NAMALWA (cell line): ENCODE results near the gene MRGPRF.
"Not testable (repeated sequence)": the region's sequence is repeated elsewhere in the genome, so short reads cannot be mapped to it uniquely, and the experiment has no call there.

ENCODE experiments used
- DNase-seq: peaks from one replicate; pipeline ENCODE4 v3.0.0-alpha.2; 2015; ENCODE audit warnings: low spot score

The MRGPRF gene

DNA sequence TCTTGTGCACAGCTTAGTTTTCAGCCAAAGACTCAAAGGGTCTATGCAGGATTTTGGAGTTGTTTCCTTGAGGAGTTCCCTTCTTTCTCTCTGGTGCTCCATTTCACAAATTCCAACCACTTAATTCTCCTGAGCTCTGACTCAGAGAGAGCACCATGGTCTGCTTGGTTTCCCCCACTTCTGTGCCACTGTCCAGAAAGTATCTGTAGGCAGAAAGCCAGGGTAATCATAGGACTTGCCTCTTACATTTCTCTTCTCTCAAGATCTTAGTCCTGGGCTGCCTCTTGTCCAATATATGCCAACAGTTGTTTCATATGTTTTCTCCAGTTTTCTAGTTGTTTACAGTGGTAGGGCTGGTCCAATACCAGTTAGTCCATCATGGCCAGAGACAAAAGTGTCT, 25.8 kb downstream of the MRGPRF start:
- DNase-seq: no peak

DNA sequence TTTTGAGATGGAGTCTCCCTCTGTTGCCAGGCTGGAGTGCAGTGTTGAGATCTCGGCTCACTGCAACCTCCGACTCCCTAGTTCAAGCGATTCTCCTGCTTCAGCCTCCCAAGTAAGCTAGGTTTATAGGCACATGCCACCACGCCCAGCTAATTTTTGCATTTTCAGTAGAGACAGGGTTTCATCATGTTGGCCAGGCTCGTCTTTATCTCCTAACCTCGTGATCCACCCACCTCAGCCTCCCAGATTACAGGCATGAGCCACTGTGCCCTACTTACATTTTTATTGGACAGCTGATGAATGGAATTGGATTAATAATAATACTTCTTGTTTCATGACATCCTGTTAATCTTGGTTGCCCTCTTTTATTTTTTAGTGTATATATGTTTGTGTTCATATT, 29.2 kb downstream of the MRGPRF start:
- no peak for DNase-seq

DNA sequence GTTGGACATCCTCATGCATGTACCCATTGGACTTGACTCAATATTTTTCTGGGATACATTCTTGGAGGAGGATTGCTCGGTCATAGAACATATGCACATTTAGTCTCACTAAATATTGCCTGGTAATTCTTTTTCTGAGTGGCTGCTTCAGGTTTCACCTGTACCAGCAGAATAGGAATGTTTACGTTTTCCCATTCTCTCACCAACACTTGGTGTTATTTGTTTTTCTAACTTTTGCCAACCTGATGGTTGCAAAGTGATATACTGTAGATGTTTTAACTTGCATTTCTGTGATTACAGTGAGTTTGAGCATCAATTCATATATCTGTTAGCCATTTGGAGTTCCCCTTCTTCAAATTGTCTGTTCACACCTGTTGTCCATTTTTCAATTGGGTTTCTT, 30.9 kb downstream of the MRGPRF start:
- no peak for DNase-seq

DNA sequence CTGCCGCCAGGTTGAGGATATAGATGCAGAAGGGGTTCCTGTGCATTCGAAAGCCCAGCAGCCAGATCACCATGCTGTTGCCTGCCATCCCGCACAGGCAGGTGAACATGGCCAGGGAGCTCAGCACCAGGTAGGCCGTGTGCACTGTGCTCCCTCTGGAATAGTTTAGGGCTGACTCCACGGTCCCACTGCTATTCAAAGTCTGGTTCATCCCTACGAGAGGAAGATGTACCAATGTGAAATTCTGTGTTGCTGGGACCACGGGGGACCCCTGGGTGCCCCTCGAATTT, 32.3 kb downstream of the MRGPRF start, which contains the start of gene MRGPRD:
MRGPRD (minus strand) TSS at position 211 of the 290 bp plus-strand sequence; CDS start at position 211, 0 bp downstream.
- DNase-seq: no peak

DNA sequence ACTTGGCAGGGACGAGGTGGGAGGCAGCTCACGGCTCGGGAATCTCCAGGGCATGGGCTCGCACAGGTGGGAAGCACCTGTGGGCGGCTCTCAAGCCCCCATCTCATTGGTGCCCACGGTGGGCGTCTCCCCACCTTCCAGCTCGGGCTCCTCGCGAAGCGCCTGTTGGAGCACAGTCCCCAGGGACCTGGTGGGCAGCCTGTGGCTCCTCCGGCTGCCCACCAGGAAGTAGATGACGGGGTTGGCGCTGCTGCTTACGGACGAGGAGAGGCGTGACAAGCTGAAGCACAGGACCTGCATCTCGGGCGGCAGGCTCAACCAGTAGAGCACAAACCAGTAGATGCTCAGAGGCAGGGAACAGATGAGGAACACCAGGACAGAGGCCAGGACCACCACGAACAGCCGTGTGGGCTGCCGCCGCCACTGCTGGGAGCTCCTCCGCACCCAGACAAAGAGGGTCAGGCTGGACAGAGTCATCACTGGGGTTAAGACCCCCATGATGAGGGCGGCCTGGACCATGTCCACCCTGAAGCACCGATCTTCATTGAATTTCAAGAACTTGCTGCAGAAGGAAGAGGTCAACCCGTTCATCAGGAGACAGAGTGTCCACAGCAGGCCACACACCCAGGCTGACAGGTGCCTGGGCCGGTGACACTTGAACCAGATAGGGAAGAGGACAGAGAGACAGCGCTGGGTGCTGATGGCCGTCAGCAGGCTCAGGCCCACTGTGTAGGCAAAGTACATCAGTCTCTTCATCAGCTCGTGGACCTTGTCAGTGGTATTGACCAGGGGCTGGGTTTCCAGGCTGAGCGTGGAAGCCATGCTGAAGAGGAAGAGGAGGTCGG, 32.9 kb downstream of the MRGPRF start:
- no peak for DNase-seq

DNA sequence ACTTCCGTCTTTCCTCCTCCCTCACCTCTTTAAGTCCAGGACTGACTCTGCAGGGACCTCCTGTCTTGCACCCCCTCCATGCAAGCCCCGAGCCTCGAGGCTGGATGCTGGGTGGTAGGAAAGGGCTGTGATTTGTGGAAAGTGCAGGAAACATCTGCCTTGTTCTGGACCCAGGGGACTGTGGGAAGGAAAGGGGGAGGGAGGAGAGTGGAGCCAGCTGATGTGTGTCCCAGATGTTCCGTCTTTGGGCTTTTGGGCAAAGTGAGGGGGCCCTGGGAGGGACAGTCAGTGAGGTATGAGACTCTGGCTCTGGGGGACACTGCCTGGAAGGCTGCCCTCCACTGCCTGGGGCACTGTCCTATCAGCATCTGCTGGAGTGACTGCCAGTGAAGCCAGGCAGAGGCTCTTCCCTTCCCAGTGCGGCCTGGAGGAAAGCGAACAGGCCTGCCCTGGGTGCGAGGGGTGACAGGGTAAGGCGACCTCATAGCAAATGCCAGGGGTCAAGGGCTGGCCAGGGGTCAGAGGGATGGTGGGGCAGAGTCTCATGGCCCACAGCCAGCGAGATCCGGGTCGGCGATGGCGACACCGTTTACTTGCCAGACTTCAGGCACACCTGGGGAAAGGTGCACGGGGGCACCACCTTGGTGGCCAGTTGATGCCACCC, 34.0 kb downstream of the MRGPRF start:
- DNase-seq: no peak

DNA sequence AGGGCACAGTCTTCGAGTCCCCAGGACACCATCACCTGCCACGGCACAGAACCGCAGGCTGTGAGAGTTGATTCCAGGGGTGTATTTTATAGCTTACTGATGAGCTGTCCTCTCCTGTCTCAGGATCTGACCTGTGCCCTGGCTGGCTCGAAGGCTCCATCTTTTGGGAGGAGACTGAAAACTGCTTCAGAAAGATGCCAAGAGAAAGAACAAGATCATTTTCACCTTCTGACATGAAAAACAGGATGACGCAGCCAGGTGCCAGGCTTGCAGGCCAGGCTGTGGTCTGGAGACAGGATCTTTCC, 34.5 kb downstream of the MRGPRF start:
- DNase-seq: no peak

DNA sequence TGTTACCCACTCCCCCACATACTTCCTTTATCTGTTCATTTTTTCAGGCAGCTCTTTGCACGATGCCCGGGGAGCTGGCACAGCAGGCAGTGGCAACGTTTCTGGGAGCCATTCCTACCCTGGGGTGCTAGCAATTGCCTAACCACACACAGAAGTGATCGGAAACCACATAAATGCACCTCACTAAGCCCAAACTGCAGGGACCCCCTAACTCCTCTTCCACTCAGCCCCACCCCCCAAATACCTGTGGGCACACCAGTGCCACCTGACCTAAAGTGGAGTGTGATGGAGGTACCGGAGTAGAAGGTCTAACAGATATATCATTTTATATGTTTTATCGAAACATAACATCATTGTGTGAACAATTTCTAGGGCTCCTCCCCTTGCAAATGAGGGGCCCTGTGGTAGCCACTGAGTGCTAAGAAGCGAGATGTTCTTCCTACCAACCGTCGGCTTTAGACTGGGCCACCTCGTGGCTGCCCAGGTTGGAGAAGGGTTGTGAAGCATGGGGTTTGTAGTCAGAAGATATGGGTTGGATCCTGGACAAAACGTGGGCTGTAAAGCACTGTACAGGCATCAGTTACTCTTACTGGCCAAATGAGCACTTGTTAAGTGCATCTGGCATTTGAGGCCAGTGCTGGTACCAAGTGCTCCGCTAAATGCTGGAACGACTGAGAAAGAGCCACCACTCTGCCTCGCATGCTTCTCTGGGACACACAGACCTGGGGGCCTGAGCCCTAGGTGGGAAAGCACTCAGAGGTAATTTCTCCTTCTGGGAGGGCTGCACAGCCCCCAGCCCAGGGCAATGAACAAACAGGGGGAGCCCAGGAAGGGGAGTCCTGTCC, 35.0 kb downstream of the MRGPRF start:
- DNase-seq: no peak

DNA sequence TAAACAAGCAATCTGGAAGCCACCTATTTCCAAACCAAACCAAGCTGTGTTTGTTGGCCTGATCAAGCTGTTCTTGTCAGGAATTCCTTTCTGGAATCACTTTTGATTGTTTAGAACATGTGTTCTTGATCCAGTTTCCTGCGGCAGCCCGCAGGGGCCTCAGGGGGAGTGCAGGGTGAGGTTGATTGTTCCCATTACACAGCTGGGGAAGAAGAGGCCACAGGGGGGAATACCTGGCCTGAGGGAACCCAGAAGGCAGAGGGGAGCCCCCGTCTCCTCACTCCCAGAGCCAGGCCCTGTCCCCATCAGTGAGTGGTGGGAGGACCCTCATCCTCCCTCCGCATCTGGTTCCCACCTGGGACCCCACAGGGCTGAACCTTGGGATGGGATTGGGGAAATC, 36.5 kb downstream of the MRGPRF start:
- no peak for DNase-seq

DNA sequence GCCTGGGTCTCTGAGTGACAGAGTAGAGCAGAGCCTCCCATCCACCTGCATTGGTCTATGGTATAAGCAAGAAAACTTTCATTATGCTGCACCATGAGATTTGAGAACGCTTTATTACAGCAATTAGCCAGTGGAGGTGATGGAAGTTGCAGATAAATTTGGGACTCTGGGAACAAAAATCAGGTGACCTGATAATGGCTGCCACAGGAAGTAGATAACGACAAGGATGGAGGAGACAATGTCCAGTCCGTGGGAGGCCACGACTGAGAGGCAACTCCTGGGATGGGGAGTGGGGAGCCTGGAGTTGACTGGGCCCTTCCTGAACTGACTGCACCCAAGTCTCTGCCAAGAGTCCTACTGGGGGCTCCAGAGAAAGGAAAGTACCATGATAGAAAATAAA, 37.0 kb downstream of the MRGPRF start:
- no peak for DNase-seq

DNA sequence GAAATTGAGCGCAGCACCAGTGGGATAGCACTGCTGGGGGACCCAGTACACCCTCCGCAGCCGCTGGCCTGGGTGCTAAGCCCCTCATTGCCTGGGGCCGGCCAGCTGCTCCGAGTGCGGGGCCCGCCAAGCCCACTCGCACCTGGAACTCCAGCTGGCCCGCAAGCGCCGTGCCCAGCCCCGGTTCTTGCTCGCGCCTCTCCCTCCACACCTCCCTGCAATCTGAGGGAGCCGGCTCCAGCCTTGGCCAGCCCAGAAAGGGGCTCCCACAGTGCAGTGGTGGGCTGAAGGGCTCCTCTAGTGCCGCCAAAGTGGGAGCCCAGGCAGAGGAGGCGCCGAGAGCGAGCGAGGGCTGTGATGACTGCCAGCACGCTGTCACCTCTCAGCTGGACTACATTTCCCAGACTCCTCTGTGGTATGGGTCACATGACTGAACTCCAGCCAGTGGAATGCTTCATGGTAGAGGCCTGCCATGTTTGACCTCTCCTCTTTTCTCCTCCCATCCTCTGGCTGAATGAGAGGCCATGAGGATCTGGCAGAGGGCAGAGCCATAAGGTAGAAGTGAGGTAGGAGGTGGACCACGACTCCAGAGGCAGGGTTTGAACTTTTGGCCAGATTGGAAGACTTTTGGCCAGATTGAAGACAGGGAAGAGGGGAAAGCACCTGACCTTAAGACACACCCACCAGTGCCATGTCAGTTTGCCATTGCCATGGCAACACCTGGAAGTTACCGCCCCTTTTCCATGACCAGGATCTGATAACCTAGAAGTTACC, 38.4 kb downstream of the MRGPRF start:
- DNase-seq: peak; percentile 83

DNA sequence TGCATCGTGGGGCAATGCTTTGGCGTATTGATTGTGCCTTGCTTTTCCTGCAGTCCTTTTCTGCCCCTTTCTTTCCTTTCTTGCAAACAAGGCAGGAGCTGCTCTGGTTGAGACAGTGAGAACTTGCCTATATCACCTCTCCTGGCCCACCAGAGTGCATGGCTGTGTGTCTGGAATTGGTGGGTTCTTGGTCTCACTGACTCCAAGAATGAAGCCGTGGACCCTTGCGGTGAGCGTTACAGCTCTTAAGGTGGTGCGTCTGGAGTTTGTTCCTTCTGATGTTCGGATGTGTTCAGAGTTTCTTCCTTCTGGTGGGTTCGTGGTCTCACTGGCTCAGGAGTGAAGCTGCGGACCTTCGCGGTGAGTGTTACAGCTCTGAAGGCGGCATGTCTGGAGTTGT, 39.3 kb downstream of the MRGPRF start:
- DNase-seq: not testable (repeated sequence)

DNA sequence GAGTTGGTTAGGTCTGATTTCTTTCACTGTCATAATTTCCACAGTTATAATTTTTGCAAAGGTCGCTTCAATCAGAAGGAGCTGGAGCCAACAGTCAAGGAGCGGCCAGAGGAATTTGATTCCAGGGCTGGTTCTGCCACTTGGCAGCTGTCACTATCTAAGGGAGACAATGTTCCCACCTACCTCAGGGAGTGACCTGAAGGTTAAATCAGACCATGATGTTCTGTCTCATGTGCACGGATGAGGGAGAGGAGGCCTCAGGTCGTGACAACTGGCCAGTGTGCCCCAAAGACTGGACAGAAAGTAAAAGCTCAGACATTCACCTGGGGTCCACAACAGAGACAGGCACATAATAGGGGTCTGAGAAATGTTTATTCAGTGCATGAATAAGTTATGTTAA, 39.8 kb downstream of the MRGPRF start:
- DNase-seq: no peak

DNA sequence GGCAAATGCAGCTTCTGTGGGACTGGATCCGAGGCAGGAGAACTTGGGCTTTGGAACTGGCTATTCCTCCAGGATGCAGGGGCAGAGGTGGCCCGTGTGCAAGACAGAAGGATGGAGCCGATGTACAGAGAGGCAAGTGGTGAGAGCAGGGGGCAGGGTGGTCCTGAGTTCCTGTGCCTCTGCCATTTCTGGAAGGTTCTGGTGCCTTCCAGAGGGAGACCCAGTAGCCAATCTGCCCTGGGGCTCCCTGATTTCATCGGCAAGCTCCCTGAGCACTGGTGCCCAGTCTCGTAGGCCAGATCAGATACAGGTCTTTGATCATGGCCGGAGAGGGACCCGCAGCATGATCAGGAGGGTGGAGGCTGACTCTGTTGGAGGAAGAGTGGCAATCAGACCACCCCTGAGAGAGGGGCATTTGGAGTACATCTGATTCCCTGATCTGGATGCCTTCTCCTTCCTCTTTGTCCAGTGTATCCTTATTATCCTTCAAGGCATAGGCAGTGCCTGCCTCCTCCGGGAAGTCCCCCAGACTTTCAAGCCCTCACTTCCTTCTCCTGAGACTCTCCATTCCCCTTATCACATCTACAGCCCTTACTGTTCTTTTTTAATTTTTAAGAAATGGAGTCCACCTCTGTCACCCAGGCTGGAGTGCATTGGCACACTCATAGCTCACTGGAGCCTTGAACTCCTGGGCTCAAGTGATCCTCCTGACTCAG, 42.0 kb downstream of the MRGPRF start:
- no peak for DNase-seq

DNA sequence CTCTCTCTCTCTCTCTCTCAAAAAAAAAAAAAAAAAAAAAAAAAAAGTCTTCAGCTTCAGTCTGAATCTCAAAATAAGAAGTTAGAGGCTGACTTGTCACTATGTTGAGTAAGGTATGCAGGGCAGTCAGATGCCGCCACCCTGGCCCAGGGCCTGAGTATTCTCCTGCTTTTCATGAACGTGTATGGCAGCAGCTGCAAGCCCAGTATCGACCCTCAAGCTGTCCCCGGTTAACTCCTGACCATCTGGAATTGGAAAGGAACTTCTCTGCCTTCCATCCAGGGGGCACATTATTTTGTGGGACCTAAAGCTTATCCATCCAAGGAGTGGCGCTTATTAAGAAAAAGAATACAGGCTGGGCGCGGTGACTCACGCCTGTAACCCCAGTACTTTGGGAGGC, 43.7 kb downstream of the MRGPRF start:
- no peak for DNase-seq

DNA sequence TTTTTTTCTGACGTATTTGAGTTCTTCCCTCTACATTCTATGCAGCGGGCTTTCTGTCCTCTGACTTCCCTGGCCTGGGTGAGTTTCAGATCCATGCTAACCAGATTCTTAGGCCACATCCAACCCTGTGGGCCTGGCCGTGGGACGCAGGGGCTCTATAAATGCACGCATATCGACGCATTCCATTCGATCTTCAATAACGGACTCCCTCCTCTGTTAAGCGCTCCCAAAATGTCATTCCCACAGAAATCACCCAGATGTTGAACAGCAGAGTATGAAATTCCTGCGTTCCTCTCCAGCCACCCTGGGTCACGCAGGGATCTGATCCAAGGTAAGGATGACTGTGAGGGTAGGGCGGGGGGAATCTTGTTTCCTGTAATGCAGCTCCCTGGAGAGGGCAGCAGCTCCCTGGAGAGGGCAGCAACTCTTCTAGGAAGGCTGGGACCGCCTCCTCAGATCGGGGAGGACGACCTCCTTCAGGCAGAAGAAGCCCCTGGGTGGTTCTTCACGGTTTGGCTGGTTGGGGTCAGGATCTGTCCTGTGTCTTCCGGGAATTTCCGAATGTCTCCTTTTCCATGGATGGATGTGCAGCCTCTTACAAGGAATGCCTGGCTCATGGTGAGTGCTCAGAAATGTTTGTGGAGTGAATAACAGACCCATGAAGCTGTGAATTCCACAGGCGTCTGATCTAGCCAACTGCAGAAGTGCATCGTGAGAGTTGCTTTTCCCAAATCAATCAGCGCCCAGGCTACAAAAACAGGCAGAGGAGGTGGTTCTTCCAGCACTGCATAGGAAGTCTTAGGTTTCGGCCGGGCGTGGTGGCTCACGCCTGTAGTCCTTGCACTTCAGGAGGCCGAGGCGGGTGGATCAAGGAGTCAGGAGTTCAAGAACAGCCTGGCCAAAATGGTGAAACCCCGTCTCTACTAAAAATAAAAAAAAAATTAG, 44.5 kb downstream of the MRGPRF start:
- no peak for DNase-seq

DNA sequence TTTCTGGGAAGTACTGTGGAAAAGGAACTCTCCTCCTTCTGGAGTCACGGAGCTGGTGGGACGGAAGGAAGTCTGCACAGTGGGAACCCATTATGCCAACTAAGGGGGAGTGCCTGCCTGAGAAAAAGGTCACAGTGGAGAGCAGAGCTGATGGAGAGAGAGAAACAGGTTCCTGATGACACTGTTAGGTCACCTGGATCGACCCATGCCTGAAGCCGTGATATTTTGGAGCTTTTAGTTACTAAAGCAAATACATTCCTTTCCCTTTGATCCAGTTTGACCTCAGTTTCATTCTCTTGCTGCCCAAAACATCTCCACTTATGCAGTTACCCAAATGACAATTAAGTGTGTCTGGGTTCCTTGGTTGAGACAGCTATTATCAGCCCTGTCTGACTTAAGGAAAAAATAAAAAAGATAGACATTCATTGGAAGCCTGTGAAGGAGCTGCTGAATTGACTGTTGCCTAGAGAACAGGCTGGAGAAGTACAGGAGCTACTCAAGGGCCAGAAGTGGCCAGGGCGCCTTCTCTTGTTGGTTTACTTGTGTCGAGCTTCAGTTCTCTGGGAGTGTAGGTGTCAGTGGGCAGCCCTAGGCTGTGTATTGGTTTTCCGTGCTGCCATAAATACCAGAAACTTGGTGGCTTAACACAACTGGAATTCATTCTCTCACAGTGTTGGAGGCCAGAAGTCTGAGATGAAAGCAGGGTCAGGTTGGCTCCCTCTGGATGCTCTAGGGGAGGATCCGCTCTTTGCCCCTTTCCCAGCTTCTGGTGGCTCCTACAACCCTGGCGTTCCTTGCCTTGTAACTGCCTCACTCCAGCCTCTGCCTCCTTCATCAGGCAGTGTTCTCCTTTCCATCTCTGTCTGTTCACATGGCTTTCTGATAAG, 45.9 kb downstream of the MRGPRF start:
- DNase-seq: no peak

DNA sequence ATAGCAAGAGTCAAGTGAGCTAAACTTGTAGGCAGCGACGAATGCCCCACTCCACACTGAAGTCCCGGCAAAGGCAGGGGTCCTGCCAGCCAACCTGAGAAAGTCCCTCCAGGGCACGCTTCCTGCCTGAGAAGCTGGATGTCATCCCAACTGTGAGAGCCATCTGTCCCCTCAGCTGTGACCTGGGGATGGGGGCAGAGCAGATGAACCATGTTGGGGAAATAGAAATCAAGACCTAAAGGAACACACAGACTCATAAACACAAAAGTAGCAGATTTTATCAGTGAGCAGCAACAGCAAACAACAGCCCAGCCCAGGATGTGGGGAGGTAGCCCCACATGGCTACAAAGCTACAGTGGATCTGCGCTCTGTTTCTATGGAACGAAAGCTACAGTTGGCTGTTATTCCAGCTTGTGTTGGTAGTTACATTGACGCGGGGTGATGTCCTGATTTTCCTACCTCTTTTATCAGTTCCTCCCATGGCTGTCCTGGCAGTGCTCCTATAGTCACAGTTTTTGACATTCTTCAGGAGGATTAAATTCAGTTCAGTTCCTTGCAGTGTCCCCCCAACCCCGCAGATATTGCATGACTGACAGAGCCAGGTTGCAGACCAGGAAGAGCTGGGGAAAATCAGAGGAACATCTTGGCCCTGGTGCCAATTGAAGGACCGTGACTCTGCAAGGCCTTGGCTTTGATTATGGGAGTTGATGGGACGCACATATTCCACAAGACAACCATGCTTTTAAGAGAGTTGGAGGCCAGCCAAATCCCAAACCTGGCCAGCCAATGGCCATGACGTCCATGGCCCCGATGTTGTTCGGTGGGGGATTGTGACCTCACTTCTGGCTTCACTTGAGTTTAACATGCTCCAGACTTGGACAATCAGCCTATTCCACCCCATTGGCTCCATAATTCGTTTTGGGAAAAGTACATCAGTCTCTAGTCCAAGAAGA, 46.9 kb downstream of the MRGPRF start:
- DNase-seq: no peak
